ENCODE data around the gene SOX10. TPM values are rescaled to one million over a fixed set of nuclear protein-coding genes. Genes with fewer than 3 reads are reported as not detected.

SOX10 gene
- total RNA-seq, 1 donor from 2014 or later: 3.2 TPM

DNA sequence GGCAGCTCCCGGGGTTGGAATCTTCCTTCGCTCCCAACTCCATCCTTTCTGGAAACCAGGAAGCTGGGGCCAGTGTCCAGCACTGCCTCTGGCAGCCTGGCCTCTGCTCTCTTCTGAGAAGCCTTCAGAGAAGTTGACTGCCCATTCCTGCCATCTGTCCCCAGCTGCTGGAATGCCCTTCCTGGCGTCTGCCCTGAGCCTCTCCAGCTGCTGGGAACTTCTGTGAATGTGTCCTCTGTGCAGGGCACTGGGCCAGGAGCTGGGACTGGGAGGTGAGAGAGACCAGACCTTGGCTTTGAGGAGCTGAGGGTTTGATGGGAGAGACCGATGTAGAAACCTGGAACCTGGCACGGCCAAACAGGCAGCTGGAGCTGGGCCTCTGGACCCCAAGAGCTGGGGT lies 5.9 kb upstream of the SOX10 start:
- Histone ChIP-seq H3K36me3 (no peaks in the 10 kb centered on the region), H3K9me3 (no peaks in the 10 kb centered on the region), H3K4me3 (no peak overlapping the region), H3K27me3 (no peaks in the 10 kb centered on the region), H3K27ac (no peak overlapping the region), H3K4me1 (no peaks in the 10 kb centered on the region)
- no peak for DNase-seq (ENCODE audit: extremely low spot score in 2 of 2)
- intact Hi-C loops (cut with DNase I): no loop called here
- TF ChIP-seq CTCF (IDR thresholded peaks at IDR 0.05) (no peak), POLR2A (IDR thresholded peaks at IDR 0.05) (no peak), POLR2AphosphoS5 (IDR thresholded peaks at IDR 0.05; ENCODE audit: insufficient read depth in 1 of 2, low read depth in 1 of 2) (no peak)

GRCh38 chr22:37989146-37990045 lies 5.0 kb upstream of the SOX10 start:
- Histone ChIP-seq H3K27ac (no peak overlapping the region), H3K4me3 (no peak overlapping the region), H3K4me1 (no peaks in the 10 kb centered on the region), H3K9me3 (no peaks in the 10 kb centered on the region), H3K27me3 (no peaks in the 10 kb centered on the region), H3K36me3 (no peaks in the 10 kb centered on the region)
- DNase-seq (ENCODE audit: extremely low spot score in 2 of 2): no peak
- intact Hi-C loops (cut with DNase I): no loop called here
- TF ChIP-seq CTCF (IDR thresholded peaks at IDR 0.05) (no peak), POLR2A (IDR thresholded peaks at IDR 0.05) (no peak), POLR2AphosphoS5 (IDR thresholded peaks at IDR 0.05; ENCODE audit: insufficient read depth in 1 of 2, low read depth in 1 of 2) (no peak)

GRCh38 chr22:37986371-37986770 lies 2.0 kb upstream of the SOX10 start:
- no peaks in the 10 kb centered on the region for H3K36me3 ChIP-seq
- DNase-seq (ENCODE audit: extremely low spot score in 2 of 2): no peak
- intact Hi-C loops (cut with DNase I): no loop called here
- H3K27me3 ChIP-seq: no peaks in the 10 kb centered on the region
- H3K9me3 ChIP-seq: no peaks in the 10 kb centered on the region
- TF ChIP-seq POLR2AphosphoS5 (IDR thresholded peaks at IDR 0.05; ENCODE audit: insufficient read depth in 1 of 2, low read depth in 1 of 2) (no peak), CTCF (IDR thresholded peaks at IDR 0.05) (no peak), POLR2A (IDR thresholded peaks at IDR 0.05) (no peak)
- H3K4me3 ChIP-seq: no peak overlapping the region
- no peak overlapping the region for H3K27ac ChIP-seq
- H3K4me1 ChIP-seq: no peaks in the 10 kb centered on the region

- Histone ChIP-seq H3K4me3 (no peak overlapping the region), H3K9me3 (no peaks in the 10 kb centered on the region), H3K27ac (no peak overlapping the region), H3K27me3 (no peaks in the 10 kb centered on the region), H3K36me3 (no peaks in the 10 kb centered on the region), H3K4me1 (no peaks in the 10 kb centered on the region)
- no peak for DNase-seq (ENCODE audit: extremely low spot score in 2 of 2)
- intact Hi-C loops (cut with DNase I): no loop called here
- no peak for TF ChIP-seq POLR2A (IDR thresholded peaks at IDR 0.05)
- no peak for TF ChIP-seq CTCF (IDR thresholded peaks at IDR 0.05)
- TF ChIP-seq POLR2AphosphoS5 (IDR thresholded peaks at IDR 0.05; ENCODE audit: insufficient read depth in 1 of 2, low read depth in 1 of 2): no peak
Measured at GRCh38 chr22:37985751-37986281, 1.5 kb upstream of the SOX10 start.

- DNase-seq (ENCODE audit: extremely low spot score in 2 of 2): no peak
- Histone ChIP-seq H3K9me3 (no peaks in the 10 kb centered on the region), H3K27me3 (no peaks in the 10 kb centered on the region), H3K4me3 (no peak overlapping the region), H3K4me1 (no peaks in the 10 kb centered on the region), H3K27ac (no peak overlapping the region), H3K36me3 (no peaks in the 10 kb centered on the region)
- TF ChIP-seq POLR2A (IDR thresholded peaks at IDR 0.05): no peak
- TF ChIP-seq CTCF (IDR thresholded peaks at IDR 0.05): no peak
- no peak for TF ChIP-seq POLR2AphosphoS5 (IDR thresholded peaks at IDR 0.05; ENCODE audit: insufficient read depth in 1 of 2, low read depth in 1 of 2)
- intact Hi-C loops (cut with DNase I): no loop called here
Measured at GRCh38 chr22:37985050-37985585, 763 bp upstream of the SOX10 start.
